GM19328 (cell line): ENCODE data around the gene EPS15.
"Not testable (repeated sequence)": the region's sequence is repeated elsewhere in the genome, so short reads cannot be mapped to it uniquely, and the experiment has no call there.

Experiments used
- ATAC-seq: cut with Tn5 transposase; IDR thresholded peaks from one replicate; pipeline ENCODE4 v1.9.1; 2021; ENCODE audit warnings: mild to moderate bottlenecking, moderate library complexity; ENCODE audit not compliant: unreplicated experiment

The EPS15 gene

DNA sequence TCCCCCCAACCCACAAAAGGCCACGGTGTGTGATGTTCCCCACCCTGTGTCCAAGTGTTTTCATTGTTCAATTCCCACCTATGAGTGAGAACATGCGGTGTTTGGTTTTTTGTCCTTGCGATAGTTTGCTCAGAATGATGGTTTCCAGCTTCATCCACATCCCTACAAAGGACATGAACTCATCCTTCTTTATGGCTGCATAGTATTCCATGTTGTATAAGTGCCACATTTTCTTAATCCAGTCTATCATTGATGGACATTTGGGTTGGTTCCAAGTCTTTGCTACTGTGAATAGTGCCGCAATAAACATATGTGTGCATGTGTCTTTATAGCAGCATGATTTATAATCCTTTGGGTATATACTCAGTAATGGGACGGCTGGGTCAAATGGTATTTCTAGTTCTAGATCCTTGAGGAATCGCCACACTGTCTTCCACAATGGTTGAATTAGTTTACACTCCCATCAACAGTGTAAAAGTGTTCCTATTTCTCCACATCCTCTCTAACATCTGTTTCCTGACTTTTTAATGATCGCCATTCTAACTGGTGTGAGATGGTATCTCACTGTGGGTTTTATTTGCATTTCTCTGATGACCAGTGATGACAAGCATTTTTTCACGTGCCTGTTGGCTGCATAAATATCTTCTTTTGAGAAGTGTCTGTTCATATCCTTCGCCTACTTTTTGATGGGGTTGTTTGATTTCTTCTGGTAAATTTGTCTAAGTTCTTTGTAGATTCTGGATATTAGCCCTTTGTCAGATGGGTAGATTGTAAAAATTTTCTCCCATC, 44.0 kb downstream of the EPS15 start:
- ATAC-seq = not testable (repeated sequence)

- ATAC-seq = no peak
Measured at GRCh38 chr1:51473331-51474115, 45.5 kb downstream of the EPS15 start.

DNA sequence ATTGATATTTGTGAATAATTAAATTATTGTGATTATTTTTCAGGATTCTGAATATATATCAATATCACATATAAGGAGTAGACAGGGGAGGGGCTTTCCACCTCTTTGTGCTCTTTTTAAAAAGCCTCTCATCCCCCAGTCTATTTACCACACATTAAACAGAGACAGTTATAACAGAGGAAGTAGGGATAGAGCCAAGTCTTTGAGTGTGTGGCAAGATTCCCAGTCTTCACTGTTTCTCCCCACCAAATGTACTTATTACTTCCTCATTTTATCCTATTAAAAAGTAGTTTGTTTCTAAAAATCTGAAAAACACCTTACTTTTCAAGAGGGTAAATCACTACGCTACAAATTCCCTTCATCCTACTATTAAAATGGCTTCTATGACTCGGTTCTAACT, 46.7 kb downstream of the EPS15 start:
- ATAC-seq = no peak

DNA sequence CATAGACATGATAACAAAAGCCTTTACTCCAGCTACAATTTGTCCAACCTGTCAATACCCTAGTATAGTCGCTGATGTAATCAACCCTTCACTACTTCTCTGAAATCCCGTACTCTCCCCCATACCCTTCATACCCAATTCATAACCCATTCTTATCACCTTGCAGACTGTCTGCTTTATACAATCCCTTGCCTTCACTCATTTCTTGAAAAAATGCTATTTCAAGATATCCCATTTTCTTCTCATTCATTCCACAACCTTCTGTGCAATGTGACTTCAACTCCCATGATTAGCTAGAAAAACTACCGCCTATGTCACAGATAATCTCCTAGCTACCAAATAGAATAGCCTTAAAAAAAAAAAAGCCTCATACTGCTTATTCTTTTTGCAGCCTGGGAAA, 49.5 kb downstream of the EPS15 start:
- ATAC-seq = no peak

DNA sequence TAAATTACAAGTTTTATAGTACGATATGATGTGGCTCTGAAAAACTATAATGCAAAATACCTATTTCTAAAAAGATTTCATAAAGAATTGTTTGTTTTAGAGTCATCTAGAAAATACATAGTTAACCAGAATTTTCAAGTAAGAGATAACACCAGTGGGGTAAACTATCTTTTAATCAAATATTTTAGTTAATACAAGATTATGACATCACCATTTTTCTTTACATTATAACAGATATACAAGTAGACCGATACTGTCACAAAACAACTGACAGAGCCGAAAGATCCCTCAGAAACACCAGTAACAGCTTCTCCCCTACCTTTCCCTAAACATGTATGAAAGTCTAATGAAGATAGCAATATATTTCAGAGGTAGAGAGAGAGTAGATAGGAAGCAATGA, 54.2 kb downstream of the EPS15 start:
- no peak for ATAC-seq

DNA sequence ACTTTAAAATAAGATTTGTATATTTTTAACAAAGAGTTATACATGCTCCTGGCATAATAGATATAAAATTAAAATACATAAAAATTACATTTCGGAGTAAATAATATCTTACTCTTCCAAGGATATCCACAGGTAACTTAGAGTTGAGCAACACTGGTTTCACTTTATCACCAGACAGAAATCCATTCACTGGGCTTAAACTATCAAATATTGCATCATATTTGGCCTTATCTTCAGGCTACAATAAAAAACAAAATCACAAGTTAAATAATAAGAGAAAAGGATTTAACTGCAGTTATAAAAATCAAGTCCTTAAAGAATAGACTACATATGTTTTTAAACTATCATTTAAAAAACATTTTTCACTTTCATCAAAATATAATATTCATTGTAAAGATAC, 55.5 kb downstream of the EPS15 start:
- ATAC-seq = no peak

DNA sequence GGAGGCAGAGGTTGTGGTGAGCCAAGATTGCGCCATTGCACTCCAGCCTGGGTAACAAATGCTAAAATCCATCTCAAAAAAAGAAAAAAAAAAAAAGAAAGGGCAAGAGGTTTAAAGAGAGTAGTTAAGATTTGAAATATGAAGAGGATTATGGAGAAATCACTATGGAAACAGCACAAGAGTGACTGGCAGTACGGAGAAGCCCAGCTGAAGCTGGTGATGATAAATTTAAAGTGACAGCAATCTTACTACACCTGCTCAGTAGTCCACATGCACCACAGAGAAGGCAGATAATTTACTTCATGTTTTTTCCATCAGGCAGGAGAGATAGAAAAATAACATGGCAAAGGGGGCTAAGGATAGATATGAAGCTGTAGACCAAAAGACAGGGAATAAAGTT, 56.8 kb downstream of the EPS15 start:
- not testable (repeated sequence) for ATAC-seq

GRCh38 chr1:51454554-51454953, 64.5 kb downstream of the EPS15 start:
- no peak for ATAC-seq

GRCh38 chr1:51453010-51453409, 66.1 kb downstream of the EPS15 start:
- no peak for ATAC-seq

GRCh38 chr1:51448844-51449454, 70.1 kb downstream of the EPS15 start:
- not testable (repeated sequence) for ATAC-seq

- no peak for ATAC-seq
Measured at GRCh38 chr1:51445351-51446090, 73.5 kb downstream of the EPS15 start.

DNA sequence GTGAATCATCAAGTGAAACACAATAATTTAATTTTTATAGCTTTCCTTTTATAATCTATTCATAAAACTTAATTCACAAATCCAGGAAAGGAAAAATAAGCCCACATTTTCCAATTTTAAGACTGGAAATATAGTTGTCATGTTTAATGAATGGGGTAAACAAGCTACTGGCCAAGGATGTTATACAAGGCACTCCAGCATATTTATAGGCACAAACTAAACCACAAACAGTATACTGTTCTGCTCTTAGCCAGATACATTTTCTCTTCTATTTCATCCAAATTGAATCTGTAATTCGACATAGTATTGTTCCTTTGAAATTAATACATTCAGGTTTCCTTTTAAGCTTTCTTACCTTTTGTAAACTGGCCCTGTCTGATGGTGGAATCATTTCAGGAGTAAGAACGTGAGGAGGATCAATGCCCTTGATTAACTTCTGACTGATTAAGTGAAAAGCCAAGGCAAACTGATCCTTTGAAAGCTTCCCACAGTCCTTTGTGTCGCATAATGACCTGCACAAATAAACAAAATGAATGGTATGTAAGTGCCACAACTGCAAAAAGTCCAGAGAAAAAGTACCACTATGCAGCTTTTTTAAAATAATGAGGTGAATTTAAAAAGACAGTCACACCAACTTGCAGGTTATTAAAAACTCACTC, 74.4 kb downstream of the EPS15 start:
- no peak for ATAC-seq

DNA sequence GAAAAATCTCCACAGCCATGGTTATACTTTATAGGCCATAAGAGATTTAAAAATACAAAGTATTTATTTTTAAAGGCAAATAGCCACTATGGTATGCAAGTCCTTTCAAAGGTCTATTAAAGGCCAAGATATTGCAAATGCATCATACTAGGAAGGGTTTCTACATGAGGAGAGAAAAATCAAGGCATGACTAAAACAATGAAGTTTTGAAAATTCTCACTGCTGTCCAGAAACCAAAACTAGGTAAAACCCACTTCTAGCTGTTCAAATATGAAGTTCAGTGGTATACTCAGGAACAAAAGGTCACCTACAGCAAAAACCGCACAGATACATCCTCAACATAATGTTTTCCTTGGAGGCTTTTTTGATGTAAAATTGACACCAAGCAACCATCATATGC, 75.0 kb downstream of the EPS15 start:
- ATAC-seq = no peak

DNA sequence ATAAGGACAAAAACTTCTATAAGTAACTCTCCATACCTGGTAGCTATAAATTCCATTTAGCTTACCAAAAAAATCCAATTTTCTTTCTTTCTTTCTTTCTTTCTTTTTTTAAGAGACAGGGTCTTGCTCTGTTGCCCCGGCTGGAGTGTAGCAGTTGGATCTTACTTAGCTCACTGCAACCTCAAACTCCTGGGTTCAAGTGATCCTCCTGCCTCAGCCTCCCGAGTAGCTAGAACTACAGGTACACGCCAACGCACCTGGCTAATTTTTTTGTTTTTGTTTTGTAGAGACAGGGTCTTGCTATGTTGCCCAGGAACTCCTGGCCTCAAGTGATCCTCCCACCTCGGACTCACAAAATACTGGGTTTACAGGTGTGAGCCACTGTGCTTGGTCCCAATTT, 75.5 kb downstream of the EPS15 start:
- no peak for ATAC-seq

DNA sequence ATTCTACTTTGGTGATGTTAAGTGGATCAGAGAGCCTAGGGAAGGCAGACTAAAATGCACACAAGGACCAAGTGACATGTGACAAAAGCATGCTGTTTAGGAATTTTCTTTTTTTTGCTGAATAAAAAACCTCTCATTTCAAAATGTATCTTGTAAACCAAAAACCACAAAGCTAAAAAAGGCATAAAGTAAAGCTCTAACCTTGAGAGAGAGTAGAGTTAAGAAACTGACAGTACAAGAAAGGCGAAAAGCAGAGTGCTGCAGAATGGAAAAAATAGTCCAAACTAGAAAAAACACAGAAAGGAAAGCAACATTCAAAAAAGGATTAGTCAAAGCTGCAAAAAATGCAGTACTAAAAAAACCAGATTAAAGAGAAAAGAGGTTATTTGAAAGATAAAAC, 76.5 kb downstream of the EPS15 start:
- no peak for ATAC-seq

GRCh38 chr1:51442198-51442597, 76.9 kb downstream of the EPS15 start:
- ATAC-seq = no peak

- ATAC-seq = no peak
Measured at GRCh38 chr1:51439895-51440294, 79.2 kb downstream of the EPS15 start.

GRCh38 chr1:51439053-51439452, 80.0 kb downstream of the EPS15 start:
- ATAC-seq = no peak

GRCh38 chr1:51437391-51437790, 81.7 kb downstream of the EPS15 start:
- ATAC-seq = not testable (repeated sequence)

DNA sequence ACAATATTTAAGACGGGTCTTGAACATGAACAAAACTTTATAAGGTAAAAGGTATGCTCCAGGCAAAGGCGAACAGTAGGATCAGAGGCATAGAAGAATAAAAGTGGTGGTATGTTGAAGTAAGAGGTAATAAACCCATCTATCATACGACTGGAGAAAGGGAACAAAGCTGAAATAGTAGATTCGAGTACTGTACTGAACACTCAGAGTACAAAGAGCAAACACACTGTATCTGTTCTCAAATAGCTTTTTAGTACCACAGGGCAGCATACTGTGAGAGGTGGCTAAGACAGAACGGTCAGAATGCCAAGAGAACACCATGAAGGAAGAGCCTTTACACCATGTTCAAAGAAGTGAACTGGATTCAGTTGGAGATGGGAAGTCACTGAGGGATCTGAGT, 83.2 kb downstream of the EPS15 start:
- no peak for ATAC-seq
